DLD1 (cell line): ENCODE results near the gene TICAM1.

Experiments
- in situ Hi-C: cut with HindIII; loops from 2 replicates; pipeline ENCODE4 v1.10.0; 2017; ENCODE audit warnings: low sequenced_read_pairs

The TICAM1 gene

DNA sequence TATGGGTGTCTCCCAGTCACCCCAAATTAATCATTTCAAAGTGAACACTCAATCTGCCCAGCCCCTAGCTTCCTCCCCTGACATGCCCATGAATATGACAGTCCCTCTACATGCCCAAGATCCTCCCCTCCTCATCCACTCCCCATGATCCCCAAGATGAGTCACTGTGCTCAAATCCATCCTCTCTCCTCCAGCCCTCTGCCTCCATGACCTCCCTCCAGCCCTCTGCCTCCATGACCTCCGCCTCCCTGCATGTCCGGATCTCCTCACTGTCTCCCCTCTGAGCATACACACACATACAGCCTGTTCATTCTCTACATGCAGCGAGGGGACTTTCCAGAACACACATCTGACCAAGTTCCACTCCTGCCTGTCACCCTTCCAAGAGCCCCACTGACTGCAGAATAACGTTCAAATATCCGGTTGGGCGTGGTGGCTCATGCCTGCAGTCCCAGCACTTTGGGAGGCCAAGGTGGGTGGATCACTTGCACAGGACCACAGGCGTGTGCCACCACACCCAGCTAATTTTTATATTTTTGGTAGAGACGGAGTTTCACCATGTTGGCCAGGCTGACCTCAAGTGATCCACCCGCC is 58.4 kb downstream of the TICAM1 start:
- in situ Hi-C loops = no loop called here

DNA sequence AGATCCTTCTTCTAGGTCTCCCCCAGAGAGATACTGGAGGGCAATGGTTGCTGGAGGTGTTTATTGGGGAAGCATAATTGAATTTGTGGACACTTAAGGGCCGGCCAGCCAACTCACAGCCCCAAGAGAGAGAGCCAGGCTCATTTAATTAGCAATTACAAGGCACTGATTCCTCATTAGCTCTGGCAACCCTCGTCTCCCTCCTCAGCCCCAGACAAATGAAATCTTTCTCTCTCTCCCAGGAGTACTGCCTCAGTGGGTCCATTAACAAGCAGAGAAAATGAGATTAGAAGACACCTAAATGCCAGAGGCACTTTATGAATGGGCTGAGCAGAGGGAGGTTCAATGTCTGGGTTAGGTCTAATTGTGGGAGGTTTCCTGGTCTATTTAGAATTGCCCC is 58.9 kb downstream of the TICAM1 start:
- in situ Hi-C loops = no loop called here

DNA sequence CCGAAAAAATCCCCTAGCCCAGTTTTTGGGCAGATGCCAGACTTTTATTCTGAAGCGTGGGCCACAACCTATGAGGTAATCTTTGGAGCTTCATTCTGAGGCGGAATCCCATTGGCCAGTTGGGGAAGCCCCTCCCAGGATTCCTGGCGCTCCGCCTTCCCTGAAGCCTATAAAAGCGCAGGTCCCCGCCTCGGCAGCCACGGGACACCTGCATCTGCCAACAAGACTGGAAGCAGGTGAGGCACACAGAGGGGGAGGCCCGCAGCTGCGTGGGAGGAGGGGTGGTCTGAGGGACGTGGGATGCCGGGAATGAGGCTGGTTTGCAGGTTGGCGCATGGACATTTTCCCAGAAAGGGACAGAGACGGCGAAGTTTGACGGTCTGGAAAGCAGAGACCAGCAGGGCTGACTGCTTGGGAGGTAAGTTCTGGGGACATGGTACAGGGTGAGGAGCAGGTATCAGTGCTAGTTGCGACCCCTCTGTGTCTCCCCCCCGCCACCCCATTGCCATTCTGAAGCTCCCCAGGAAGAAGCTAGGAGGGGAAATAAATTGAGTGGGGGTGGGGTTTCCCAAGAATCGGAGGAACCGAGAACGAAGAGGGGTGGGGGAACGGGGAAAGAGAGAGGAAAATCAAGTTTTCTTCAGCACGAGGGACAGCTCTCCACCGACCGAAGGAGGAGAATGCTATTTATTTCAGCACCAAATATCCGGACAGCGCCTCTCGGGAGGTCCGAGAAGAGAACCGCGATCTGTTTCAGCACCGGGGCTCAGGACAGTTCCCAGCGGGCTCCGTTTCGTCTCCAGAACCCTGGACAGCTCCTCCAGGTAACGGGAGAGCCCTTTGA is 62.4 kb downstream of the TICAM1 start:
- in situ Hi-C loops = no loop called here
